KMS-11 (cell line): ENCODE results near the gene RASGEF1B.

ENCODE experiments used
- H2AFZ ChIP-seq: fragments of 200-600 bp; sonication (generic); 2 replicates; pipeline ENCODE4 v1.6.1; 2016; ENCODE audit warnings: antibody characterized with exemption, mixed run types, low read depth
- H3K27ac ChIP-seq: fragments of 200-600 bp; sonication (generic); 2 replicates; pipeline ENCODE4 v1.6.1; 2016; ENCODE audit warnings: mild to moderate bottlenecking, mixed run types
- H3K27me3 ChIP-seq: fragments of 200-600 bp; sonication (generic); 2 replicates; pipeline ENCODE4 v1.6.1; 2017; ENCODE audit warnings: mild to moderate bottlenecking, low read depth, mixed run types, moderate library complexity; ENCODE audit not compliant: insufficient read depth
- H3K36me3 ChIP-seq: fragments of 200-600 bp; sonication (generic); 2 replicates; pipeline ENCODE4 v1.6.1; 2017; ENCODE audit warnings: mild to moderate bottlenecking, mixed run types; ENCODE audit not compliant: insufficient read depth
- H3K4me1 ChIP-seq: fragments of 200-600 bp; sonication (generic); 2 replicates; pipeline ENCODE4 v1.6.1; 2016; ENCODE audit warnings: mild to moderate bottlenecking, low read depth, mixed run types; ENCODE audit not compliant: poor library complexity, severe bottlenecking
- H3K4me2 ChIP-seq: fragments of 200-600 bp; sonication (generic); 2 replicates; pipeline ENCODE4 v1.7.0; 2016; ENCODE audit warnings: mild to moderate bottlenecking, mixed run types
- H3K4me3 ChIP-seq: fragments of 200-600 bp; sonication (generic); IDR thresholded peaks from 2 replicates; pipeline ENCODE4 v1.6.1; 2017; ENCODE audit warnings: low read depth, low read length, mixed read lengths; ENCODE audit not compliant: insufficient read depth
- H3K79me2 ChIP-seq: fragments of 200-600 bp; sonication (generic); 2 replicates; pipeline ENCODE4 v1.6.1; 2016; ENCODE audit warnings: low read depth, mixed run types; ENCODE audit not compliant: insufficient read depth
- H3K9ac ChIP-seq: fragments of 200-600 bp; sonication (generic); 2 replicates; pipeline ENCODE4 v1.6.1; 2016; ENCODE audit warnings: mild to moderate bottlenecking, mixed run types
- H4K20me1 ChIP-seq: fragments of 200-600 bp; sonication (generic); 2 replicates; pipeline ENCODE4 v1.6.1; 2016; ENCODE audit warnings: mild to moderate bottlenecking, mixed run types; ENCODE audit not compliant: insufficient read depth
- CTCF ChIP-seq: fragments of 200-600 bp; sonication (generic); conservative IDR thresholded peaks from 2 replicates; pipeline ENCODE4 v1.6.1; 2017; ENCODE audit warnings: low read depth, mild to moderate bottlenecking, antibody characterized with exemption, low read length, moderate library complexity, mixed read lengths

The RASGEF1B gene

GRCh38 chr4:81455897-81456296 is 15.8 kb downstream of the RASGEF1B start:
- no peaks in the 10 kb centered on the region; the same call in 1 of the 2 replicates for H4K20me1 ChIP-seq

GRCh38 chr4:81454948-81455347 is 16.8 kb downstream of the RASGEF1B start:
- Histone ChIP-seq H3K4me3 (no peak overlapping the region), H3K4me2 (no peak overlapping the region)

More at GRCh38 chr4:81455897-81456296, 15.8 kb downstream of the RASGEF1B start:
- H3K36me3 ChIP-seq = no peaks in the 10 kb centered on the region
- no peak overlapping the region for H3K9ac ChIP-seq
- H3K4me1 ChIP-seq = peaks cover 20% of the 10 kb centered on the region
- H3K27ac ChIP-seq = no peak overlapping the region
- no peak for TF ChIP-seq CTCF
- H3K79me2 ChIP-seq = peaks cover 13% of the 10 kb centered on the region
- no peak overlapping the region for H2AFZ ChIP-seq
- no peaks in the 10 kb centered on the region for H3K27me3 ChIP-seq
- H3K4me2 ChIP-seq = no peak overlapping the region
- H3K4me3 ChIP-seq = no peak overlapping the region

GRCh38 chr4:81454499-81454898 is 17.2 kb downstream of the RASGEF1B start:
- no peak overlapping the region for H3K4me2 ChIP-seq
- no peaks in the 10 kb centered on the region for H4K20me1 ChIP-seq
- H3K36me3 ChIP-seq = no peaks in the 10 kb centered on the region

More at GRCh38 chr4:81454948-81455347, 16.8 kb downstream of the RASGEF1B start:
- H3K27me3 ChIP-seq = no peaks in the 10 kb centered on the region
- peaks cover 4% of the 10 kb centered on the region; the same call in 1 of the 2 replicates for H3K79me2 ChIP-seq
- no peak overlapping the region for H2AFZ ChIP-seq
- no peaks in the 10 kb centered on the region for H3K36me3 ChIP-seq
- no peak overlapping the region for H3K9ac ChIP-seq
- H3K4me1 ChIP-seq = peaks cover 11% of the 10 kb centered on the region
- H4K20me1 ChIP-seq = no peaks in the 10 kb centered on the region; the same call in 1 of the 2 replicates
- H3K27ac ChIP-seq = no peak overlapping the region
- TF ChIP-seq CTCF = no peak

GRCh38 chr4:81453024-81453423 is 18.7 kb downstream of the RASGEF1B start:
- no peak overlapping the region for H3K9ac ChIP-seq
- H3K27me3 ChIP-seq = no peaks in the 10 kb centered on the region
- no peaks in the 10 kb centered on the region for H4K20me1 ChIP-seq
- H3K36me3 ChIP-seq = no peaks in the 10 kb centered on the region
- no peak overlapping the region for H3K27ac ChIP-seq
- H3K4me2 ChIP-seq = no peak overlapping the region
- H2AFZ ChIP-seq = no peak overlapping the region
- no peaks in the 10 kb centered on the region for H3K4me1 ChIP-seq
- no peak overlapping the region for H3K4me3 ChIP-seq
- TF ChIP-seq CTCF = no peak
- no peaks in the 10 kb centered on the region for H3K79me2 ChIP-seq

More at GRCh38 chr4:81454499-81454898, 17.2 kb downstream of the RASGEF1B start:
- Histone ChIP-seq H3K4me3 (no peak overlapping the region), H3K79me2 (no peaks in the 10 kb centered on the region; the same call in 1 of the 2 replicates), H3K9ac (no peak overlapping the region), H3K27ac (no peak overlapping the region), H3K27me3 (no peaks in the 10 kb centered on the region), H2AFZ (no peak overlapping the region), H3K4me1 (peaks cover 6% of the 10 kb centered on the region)
- TF ChIP-seq CTCF = no peak
